Stomach (tissue), 9 donors: ENCODE results near the gene KLHL18. TPM values are rescaled to one million over a fixed set of nuclear protein-coding genes. Genes with fewer than 3 reads are reported as not detected.
A peak's percentile ranks its signal among the peaks of the same experiment; 100 is the strongest.

Source experiments
- DNase-seq, 2 donors: peaks; one replicate each; pipeline versions ENCODE4 v3.0.0 to v3.0.0-alpha.2; 2013 to 2019
- H3K27ac ChIP-seq, 5 donors: fragments of 200-600 bp in 4 of 5; sonication (generic) in 4 of 5; one replicate each; pipeline ENCODE4 v1.5.1; 2013 to 2019; ENCODE audit warnings: mild to moderate bottlenecking in 1 of 5, moderate library complexity in 1 of 5
- H3K27me3 ChIP-seq, 3 donors: fragments of 200-600 bp; sonication (generic); one replicate each; pipeline ENCODE4 v1.5.1; 2017 to 2019; ENCODE audit warnings: mixed run types in 1 of 3
- H3K36me3 ChIP-seq, 4 donors: fragments of 200-600 bp; sonication (generic); 1 replicate in 3 of 4; 2 replicates in 1 of 4; pipeline ENCODE4 v1.5.1; 2016 to 2019
- H3K4me1 ChIP-seq, 4 donors: fragments of 200-600 bp; sonication (generic); one replicate each; pipeline ENCODE4 v1.5.1; 2016 to 2019
- H3K4me3 ChIP-seq, 4 donors: fragments of 200-600 bp; sonication (generic) in 3 of 4; one replicate each; pipeline ENCODE4 v1.5.1; 2016 to 2019; ENCODE audit warnings: mild to moderate bottlenecking in 1 of 4
- H3K9me3 ChIP-seq, 4 donors: fragments of 200-600 bp; sonication (generic); one replicate each; pipeline ENCODE4 v1.5.1; 2016 to 2019
- EP300 ChIP-seq: sonication (generic); formaldehyde crosslinking; IDR thresholded peaks from one replicate; pipeline ENCODE4 v1.6.1; 2017; ENCODE audit warnings: antibody characterized with exemption
- POLR2A ChIP-seq, 4 donors: fragments of 450-650 bp; IDR thresholded peaks; one replicate each; pipeline ENCODE4 v1.6.1; 2016; ENCODE audit warnings: antibody characterized with exemption in 4 of 4, control low read depth in 2 of 4, mild to moderate bottlenecking in 1 of 4, moderate library complexity in 1 of 4
- POLR2AphosphoS5 ChIP-seq, 3 donors: sonication (generic); formaldehyde crosslinking; IDR thresholded peaks; one replicate each; pipeline ENCODE4 v1.6.1; 2016; ENCODE audit warnings: antibody characterized with exemption in 3 of 3
- WGBS, 5 donors: extraction: QIAGEN DNeasy Blood & Tissue Kit in 3 of 5; methylation state at CpG; one replicate each; pipeline versions ENCODE4 v1.1.5 to v1.1.7; 2013 to 2018; 5-methylcytosine and 5-hydroxymethylcytosine counted together
- intact Hi-C: fragments of 100-400 bp; cut with DNase I; formaldehyde crosslinking; loops from one replicate; pipeline ENCODE4 v1.15.1; 2023; ENCODE audit warnings: low total_unique reads
- polyA plus RNA-seq, 3 donors: library from polyadenylated mRNA; stranded (reverse); fragments of 200-250 nt; gene quantifications; one replicate each; pipeline ENCODE4 v1.2.3, GENCODE V29; 2013
- total RNA-seq, 5 donors: library from RNA; depleted of rRNA; stranded (reverse); fragments of >200 nt; gene quantifications; one replicate each; pipeline versions ENCODE4 v1.1.0 to v1.2.3, GENCODE V29; 2014 to 2016
- TF ChIP-seq, protein P1 (sequence below), 7 experiments: fragments of 450-650 bp in 4 of 7; fragments of 200-600 bp in 3 of 7; sonication (generic) in 3 of 7; IDR thresholded peaks; one replicate each; pipeline ENCODE4 v1.5.1; 2016 to 2019; ENCODE audit warnings: antibody characterized with exemption in 7 of 7, control low read depth in 2 of 7, mild to moderate bottlenecking in 1 of 7
- donor health status: healthy with polysubstance abuse.
- donor health status: Bipolar disorder and iron deficiency.
- donor health status: healthy.

The KLHL18 gene
- total and polyA plus RNA-seq, 8 donors = 7.6 to 29.8 (median 17.6) TPM

- WGBS, 5 donors = 77 to 86% (median 80%) methylated on average over 6 of the region's 6 CpGs
- Histone ChIP-seq H3K9me3 (no peaks in the 10 kb centered on the region), H3K27ac (no peak overlapping the region), H3K4me1 (no peaks in the 10 kb centered on the region), H3K4me3 (no peak overlapping the region), H3K36me3 (peaks cover 15 to 61% (median 57%) of the 10 kb centered on the region in 4 donors), H3K27me3 (no peaks in the 10 kb centered on the region)
- intact Hi-C loops = no loop called here
- TF ChIP-seq EP300 (no peak), POLR2A (IDR thresholded peaks at IDR 0.05) (no peak), POLR2AphosphoS5 (IDR thresholded peaks at IDR 0.05) (no peak)
- TF ChIP-seq, protein P1, sequence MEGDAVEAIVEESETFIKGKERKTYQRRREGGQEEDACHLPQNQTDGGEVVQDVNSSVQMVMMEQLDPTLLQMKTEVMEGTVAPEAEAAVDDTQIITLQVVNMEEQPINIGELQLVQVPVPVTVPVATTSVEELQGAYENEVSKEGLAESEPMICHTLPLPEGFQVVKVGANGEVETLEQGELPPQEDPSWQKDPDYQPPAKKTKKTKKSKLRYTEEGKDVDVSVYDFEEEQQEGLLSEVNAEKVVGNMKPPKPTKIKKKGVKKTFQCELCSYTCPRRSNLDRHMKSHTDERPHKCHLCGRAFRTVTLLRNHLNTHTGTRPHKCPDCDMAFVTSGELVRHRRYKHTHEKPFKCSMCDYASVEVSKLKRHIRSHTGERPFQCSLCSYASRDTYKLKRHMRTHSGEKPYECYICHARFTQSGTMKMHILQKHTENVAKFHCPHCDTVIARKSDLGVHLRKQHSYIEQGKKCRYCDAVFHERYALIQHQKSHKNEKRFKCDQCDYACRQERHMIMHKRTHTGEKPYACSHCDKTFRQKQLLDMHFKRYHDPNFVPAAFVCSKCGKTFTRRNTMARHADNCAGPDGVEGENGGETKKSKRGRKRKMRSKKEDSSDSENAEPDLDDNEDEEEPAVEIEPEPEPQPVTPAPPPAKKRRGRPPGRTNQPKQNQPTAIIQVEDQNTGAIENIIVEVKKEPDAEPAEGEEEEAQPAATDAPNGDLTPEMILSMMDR (IDR thresholded peaks at IDR 0.05) = no peak
- no peak for DNase-seq
Measured at GRCh38 chr3:47344971-47345370, 62.2 kb downstream of the KLHL18 start.

- H3K27ac ChIP-seq = no peak overlapping the region
- no peak overlapping the region for H3K4me3 ChIP-seq
- peak in 1 of 2 donors; percentile 17 for DNase-seq
- TF ChIP-seq POLR2A (IDR thresholded peaks at IDR 0.05) = no peak
- TF ChIP-seq POLR2AphosphoS5 (IDR thresholded peaks at IDR 0.05) = no peak
- TF ChIP-seq, protein P1 (IDR thresholded peaks at IDR 0.05) = no peak
- no peak for TF ChIP-seq EP300
- WGBS, 5 donors = 63 to 70% (median 69%) methylated on average over 4 of the region's 4 CpGs
- no peaks in the 10 kb centered on the region for H3K27me3 ChIP-seq
- intact Hi-C loops = no loop called here
- H3K36me3 ChIP-seq = peaks cover 15 to 37% (median 35%) of the 10 kb centered on the region in 4 donors
- H3K4me1 ChIP-seq = no peaks in the 10 kb centered on the region
- no peaks in the 10 kb centered on the region for H3K9me3 ChIP-seq
Measured at GRCh38 chr3:47347217-47347801, 64.6 kb downstream of the KLHL18 start.

- WGBS, 5 donors = 84 to 91% (median 85%) methylated on average over 5 of the region's 5 CpGs
- Histone ChIP-seq H3K27me3 (no peaks in the 10 kb centered on the region), H3K4me3 (no peak overlapping the region), H3K27ac (no peak overlapping the region), H3K4me1 (no peaks in the 10 kb centered on the region), H3K36me3 (peaks cover 15 to 25% (median 22%) of the 10 kb centered on the region in 4 donors), H3K9me3 (no peaks in the 10 kb centered on the region)
- intact Hi-C loops = no loop called here
- TF ChIP-seq EP300 (no peak), POLR2A (IDR thresholded peaks at IDR 0.05) (no peak), POLR2AphosphoS5 (IDR thresholded peaks at IDR 0.05) (no peak)
- TF ChIP-seq, protein P1 (IDR thresholded peaks at IDR 0.05) = no peak
- no peak for DNase-seq
Measured at GRCh38 chr3:47348411-47349154, 65.8 kb downstream of the KLHL18 start.

- TF ChIP-seq POLR2A (IDR thresholded peaks at IDR 0.05) (no peak), EP300 (no peak), POLR2AphosphoS5 (IDR thresholded peaks at IDR 0.05) (no peak)
- TF ChIP-seq, protein P1 (IDR thresholded peaks at IDR 0.05) = no peak
- no peak for DNase-seq
- H3K9me3 ChIP-seq = peaks cover 5 to 24% (median 14%) of the 10 kb centered on the region in 4 donors
Measured at GRCh38 chr3:47355010-47355409, 72.3 kb downstream of the KLHL18 start.

More at GRCh38 chr3:47355010-47355409, 72.3 kb downstream of the KLHL18 start:
- Histone ChIP-seq H3K27ac (no peak overlapping the region), H3K4me3 (no peak overlapping the region), H3K36me3 (no peaks in the 10 kb centered on the region), H3K27me3 (no peaks in the 10 kb centered on the region), H3K4me1 (no peaks in the 10 kb centered on the region)
- 80 to 89% (median 82%) methylated on average over 3 of the region's 3 CpGs for WGBS, 5 donors
- intact Hi-C loops = no loop called here
